ENCODE results near the gene ARMC5. TPM values are rescaled to one million over a fixed set of nuclear protein-coding genes. Genes with fewer than 3 reads are reported as not detected.

The ARMC5 gene
- total RNA-seq, 2 experiments from 2014 or later = 11.4 to 12.3 TPM

DNA sequence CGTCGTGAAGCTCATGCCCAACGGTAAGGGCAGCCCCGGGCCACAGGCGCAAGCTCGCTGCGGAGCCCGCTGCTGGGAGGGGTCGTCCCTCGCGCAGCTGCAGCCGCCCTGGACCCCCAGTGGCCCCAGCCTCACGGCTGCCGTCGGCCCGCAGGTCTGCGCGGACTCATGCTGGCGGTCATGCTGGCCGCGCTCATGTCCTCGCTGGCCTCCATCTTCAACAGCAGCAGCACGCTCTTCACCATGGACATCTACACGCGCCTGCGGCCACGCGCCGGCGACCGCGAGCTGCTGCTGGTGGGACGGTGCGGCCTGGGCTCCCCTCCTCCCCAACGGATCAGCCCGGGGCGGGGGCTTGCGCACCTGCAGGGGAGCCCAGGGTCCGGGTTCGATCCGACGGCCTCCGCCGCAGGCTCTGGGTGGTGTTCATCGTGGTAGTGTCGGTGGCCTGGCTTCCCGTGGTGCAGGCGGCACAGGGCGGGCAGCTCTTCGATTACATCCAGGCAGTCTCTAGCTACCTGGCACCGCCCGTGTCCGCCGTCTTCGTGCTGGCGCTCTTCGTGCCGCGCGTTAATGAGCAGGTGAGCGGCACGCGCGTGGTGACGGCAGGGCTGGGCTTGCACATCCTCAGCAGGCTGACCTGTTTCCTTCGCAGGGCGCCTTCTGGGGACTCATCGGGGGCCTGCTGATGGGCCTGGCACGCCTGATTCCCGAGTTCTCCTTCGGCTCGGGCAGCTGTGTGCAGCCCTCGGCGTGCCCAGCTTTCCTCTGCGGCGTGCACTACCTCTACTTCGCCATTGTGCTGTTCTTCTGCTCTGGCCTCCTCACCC, 29.4 kb downstream of the ARMC5 start:
- POLR2A ChIA-PET = no interaction called here
- DNase-seq = no peak
- Mint-ChIP-seq H3K36me3 (ENCODE audit: low read depth) (peaks cover 5% of the 10 kb centered on the region), H3K4me1 (peaks cover 6% of the 10 kb centered on the region), H3K4me3 (peak overlapping the region; percentile 41), H3K27me3 (peaks cover 6% of the 10 kb centered on the region), H3K9me3 (no peaks in the 10 kb centered on the region), H3K27ac (no peak overlapping the region)
- CTCF ChIA-PET = interaction anchor here (1.1 to 2.1 kb wide), 5 partner anchors 9 to 373 kb away, joined by 3 to 6 read pairs (median 4); partner anchors contain the start of gene RUSF1

DNA sequence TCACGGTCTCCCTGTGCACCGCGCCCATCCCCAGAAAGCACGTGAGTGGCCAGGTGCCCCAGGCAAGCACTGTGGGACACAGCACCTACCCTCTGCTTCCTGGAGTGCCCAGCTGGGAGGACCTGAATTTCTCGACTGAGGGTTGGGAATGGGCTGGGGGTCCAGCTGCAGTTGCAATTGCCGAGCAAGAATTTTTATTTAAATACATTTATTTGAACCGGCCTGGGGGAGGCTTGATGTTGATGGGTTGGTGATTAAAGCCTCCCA, 29.9 kb downstream of the ARMC5 start:
- POLR2A ChIA-PET = no interaction called here
- Mint-ChIP-seq H3K27ac (peak overlapping the region; percentile 13), H3K36me3 (ENCODE audit: low read depth) (peaks cover 5% of the 10 kb centered on the region), H3K4me3 (peak overlapping the region; percentile 41), H3K27me3 (peaks cover 6% of the 10 kb centered on the region), H3K9me3 (no peaks in the 10 kb centered on the region), H3K4me1 (peaks cover 6% of the 10 kb centered on the region)
- CTCF ChIA-PET = interaction anchor here (1.6 to 2.1 kb wide), 3 partner anchors 10 to 372 kb away, joined by 4 to 6 read pairs (median 4); no protein-coding TSS in a partner anchor
- no peak for DNase-seq

DNA sequence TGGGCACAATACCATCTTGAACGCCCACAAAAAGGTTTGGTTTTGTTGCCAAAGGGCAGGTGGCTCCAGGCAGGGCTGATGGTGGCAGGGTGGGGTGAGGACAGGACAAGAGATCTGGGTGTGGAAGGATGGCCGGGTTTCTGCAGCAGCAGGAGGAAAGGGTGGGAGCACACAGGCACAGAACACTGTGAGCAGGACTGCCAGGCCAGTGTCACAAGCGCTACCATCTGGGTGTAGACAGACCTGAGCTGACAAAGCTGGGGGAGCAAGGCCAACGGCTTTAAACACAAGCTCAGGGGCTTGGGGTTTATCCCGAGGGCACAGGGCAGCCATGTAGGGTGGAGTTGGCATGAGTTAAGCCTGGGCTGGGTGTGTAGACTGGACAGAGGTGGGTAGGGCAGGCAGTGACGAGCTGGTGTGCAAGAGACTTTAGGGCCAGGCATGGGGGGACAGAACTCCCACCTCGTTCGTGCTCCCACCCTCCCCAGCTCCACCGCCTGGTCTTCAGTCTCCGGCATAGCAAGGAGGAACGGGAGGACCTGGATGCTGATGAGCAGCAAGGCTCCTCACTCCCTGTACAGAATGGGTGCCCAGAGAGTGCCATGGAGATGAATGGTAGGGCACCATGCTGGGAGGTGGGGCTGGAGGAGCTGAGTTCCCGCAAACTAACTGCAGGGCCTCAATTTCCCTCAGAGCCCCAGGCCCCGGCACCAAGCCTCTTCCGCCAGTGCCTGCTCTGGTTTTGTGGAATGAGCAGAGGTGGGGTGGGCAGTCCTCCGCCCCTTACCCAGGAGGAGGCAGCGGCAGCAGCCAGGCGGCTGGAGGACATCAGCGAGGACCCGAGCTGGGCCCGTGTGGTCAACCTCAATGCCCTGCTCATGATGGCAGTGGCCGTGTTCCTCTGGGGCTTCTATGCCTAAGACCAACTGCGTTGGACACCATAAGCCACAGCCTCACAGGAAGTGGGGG, 30.6 kb downstream of the ARMC5 start:
- Mint-ChIP-seq H3K36me3 (ENCODE audit: low read depth) (peaks cover 5% of the 10 kb centered on the region), H3K27me3 (peaks cover 6% of the 10 kb centered on the region), H3K4me1 (peaks cover 6% of the 10 kb centered on the region), H3K4me3 (no peak overlapping the region), H3K9me3 (no peaks in the 10 kb centered on the region), H3K27ac (peak overlapping the region; percentile 63)
- no peak for DNase-seq
- ChIA-PET CTCF (interaction anchor here (1.2 to 1.7 kb wide), 4 partner anchors 11 to 371 kb away, joined by 3 to 6 read pairs (median 4); no protein-coding TSS in a partner anchor), POLR2A (no interaction called here)

DNA sequence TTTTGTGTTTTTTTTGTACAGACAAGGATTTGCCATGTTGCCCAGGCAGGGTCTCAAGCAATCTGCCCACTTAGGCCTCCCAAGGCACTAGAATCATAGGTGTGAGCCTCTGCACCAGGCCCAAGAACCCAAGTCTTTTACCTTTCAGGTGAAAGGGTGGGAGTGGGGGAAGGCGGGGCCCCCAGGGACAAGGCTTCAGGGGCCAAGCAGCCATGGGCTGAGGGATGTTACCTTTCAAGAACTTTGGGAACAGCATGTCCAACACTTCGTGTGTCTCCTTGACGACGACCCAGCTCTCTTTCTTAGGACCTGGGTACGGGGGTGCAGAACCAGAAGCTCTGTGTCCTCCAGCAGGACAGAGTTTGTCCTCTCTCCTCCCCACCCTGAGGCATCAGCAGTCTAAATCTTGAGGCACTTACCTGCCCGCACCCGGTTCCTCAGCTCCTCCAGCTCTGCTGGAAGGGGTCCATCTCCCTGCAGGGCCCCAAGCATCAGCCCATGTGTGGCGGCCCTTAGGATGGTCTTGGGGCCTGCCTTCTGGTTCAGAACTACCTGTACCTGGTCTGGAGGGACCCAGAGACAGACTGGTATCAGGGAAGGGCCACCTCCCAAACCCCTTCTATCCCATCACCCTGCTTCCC, 32.6 kb downstream of the ARMC5 start:
- no peak overlapping the region for H3K4me3 Mint-ChIP-seq
- no peaks in the 10 kb centered on the region for H3K9me3 Mint-ChIP-seq
- no peak for DNase-seq
- H3K27me3 Mint-ChIP-seq = no peaks in the 10 kb centered on the region
- ChIA-PET CTCF (interaction anchor here (0.7 to 1.3 kb wide), 4 partner anchors 15 to 127 kb away, joined by 3 read pairs; partner anchors contain the start of gene ARMC5), POLR2A (no interaction called here)
- H3K4me1 Mint-ChIP-seq = peaks cover 4% of the 10 kb centered on the region
- H3K27ac Mint-ChIP-seq = no peak overlapping the region
- peaks cover 5% of the 10 kb centered on the region for H3K36me3 Mint-ChIP-seq (ENCODE audit: low read depth)

DNA sequence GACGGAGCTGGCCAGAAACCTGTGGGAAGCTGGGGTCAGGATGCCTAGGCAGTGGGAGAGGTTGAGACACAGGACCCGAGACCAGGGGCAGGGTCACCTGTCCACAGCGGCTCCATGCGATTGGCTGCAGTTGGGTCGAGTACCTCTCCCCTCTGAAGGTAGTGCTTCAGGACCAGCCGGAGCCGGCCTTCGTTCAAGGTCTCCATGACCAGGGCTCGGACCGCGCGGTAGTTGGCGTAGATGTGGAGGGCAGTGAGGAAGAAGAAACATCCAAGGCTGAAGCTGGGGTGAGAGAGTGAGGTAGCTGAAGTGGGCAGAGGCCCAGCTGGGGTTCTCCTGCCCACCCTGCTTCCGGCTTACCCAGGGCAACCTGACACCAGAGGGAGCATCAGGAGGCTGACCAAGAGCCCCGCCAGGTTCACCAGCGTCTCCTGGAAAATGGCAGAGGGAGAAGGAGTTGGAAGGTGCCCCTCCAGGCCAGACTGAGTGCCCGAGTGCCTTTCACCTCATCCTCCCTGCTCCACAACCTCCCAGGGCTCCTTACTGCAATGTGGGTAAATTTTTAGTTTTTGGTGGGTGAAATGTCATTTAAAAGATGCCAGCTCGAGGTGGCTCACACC, 34.3 kb downstream of the ARMC5 start:
- Mint-ChIP-seq H3K9me3 (no peaks in the 10 kb centered on the region), H3K36me3 (ENCODE audit: low read depth) (peaks cover 5% of the 10 kb centered on the region), H3K4me3 (no peak overlapping the region), H3K4me1 (no peaks in the 10 kb centered on the region), H3K27me3 (no peaks in the 10 kb centered on the region), H3K27ac (no peak overlapping the region)
- ChIA-PET POLR2A (no interaction called here), CTCF (interaction anchor here (1.7 kb wide), 1 partner anchor 10 kb away, joined by 4 read pairs; no protein-coding TSS in a partner anchor)
- DNase-seq = no peak

DNA sequence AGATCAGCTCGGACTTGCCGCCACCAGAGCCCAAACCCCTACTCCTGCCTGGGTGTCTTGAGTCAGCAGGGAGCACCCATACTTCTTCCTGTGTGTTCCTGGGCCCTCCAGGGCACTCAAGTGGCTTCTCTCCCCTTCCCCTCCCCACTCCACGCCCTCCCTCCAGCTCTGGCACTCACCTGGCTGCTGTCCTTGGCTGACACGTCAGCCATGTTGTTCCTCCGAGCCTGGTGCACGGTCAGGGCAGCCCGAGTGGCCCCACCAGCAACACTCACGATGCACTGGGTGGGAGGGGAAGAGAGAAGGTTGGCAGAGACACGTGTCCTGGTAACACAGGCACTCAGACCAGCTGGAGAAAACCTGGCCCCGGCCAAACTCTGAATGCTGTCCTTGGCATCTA, 37.4 kb downstream of the ARMC5 start:
- H3K9me3 Mint-ChIP-seq = no peaks in the 10 kb centered on the region
- H3K27me3 Mint-ChIP-seq = no peaks in the 10 kb centered on the region
- POLR2A ChIA-PET = no interaction called here
- H3K36me3 Mint-ChIP-seq (ENCODE audit: low read depth) = peaks cover 3% of the 10 kb centered on the region
- H3K4me1 Mint-ChIP-seq = no peaks in the 10 kb centered on the region
- no peak overlapping the region for H3K27ac Mint-ChIP-seq
- no peak overlapping the region for H3K4me3 Mint-ChIP-seq
- CTCF ChIA-PET = interaction anchor here (1.8 to 2.2 kb wide), 2 partner anchors 11 to 36 kb away, joined by 5 to 6 read pairs; partner anchors contain the start of gene RUSF1
- no peak for DNase-seq

DNA sequence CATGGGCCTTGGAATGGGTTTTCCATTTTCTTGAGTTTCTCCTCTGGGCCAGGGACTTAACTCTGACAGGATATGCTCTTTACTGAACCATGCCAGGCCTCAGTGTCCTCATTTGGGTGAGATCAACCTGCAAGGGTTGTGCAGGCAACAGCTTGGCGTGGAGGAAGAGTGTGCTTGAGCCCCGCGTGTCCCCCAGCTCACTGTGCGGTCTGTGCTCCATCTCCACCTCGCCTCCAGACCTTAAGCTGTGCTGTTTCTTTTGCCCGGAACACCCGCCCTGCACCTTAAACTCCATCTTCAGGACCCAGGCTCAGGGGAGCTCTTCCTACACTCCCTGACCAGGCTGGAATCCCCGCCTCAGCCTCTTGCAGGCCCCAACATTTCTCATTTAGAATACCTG, 39.2 kb downstream of the ARMC5 start:
- no peaks in the 10 kb centered on the region for H3K36me3 Mint-ChIP-seq (ENCODE audit: low read depth)
- CTCF ChIA-PET = interaction anchor here (1.3 to 1.8 kb wide), 2 partner anchors 38 to 370 kb away, joined by 3 to 5 read pairs; no protein-coding TSS in a partner anchor
- H3K4me3 Mint-ChIP-seq = no peak overlapping the region
- no peaks in the 10 kb centered on the region for H3K9me3 Mint-ChIP-seq
- DNase-seq = no peak
- H3K27ac Mint-ChIP-seq = no peak overlapping the region
- POLR2A ChIA-PET = no interaction called here
- no peaks in the 10 kb centered on the region for H3K4me1 Mint-ChIP-seq
- H3K27me3 Mint-ChIP-seq = no peaks in the 10 kb centered on the region

DNA sequence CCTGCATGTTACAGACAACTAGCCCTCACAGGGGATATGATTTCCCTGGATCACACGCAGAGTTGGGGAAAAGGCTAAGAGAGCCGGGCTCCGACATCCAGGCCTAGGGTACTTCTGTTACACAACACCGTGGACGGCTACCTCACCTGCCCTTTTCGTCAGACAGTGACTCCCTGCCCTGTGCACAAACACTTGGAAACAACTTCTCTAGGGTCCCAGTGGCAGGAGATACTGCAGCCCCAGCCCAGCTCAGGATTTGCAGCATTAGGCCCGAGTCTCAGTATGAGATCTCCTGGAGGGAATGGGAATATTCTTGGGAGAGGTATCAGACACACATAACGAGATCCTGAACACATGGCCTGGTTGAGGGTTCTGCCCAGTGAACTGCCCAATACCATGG, 40.6 kb downstream of the ARMC5 start:
- Mint-ChIP-seq H3K4me3 (no peak overlapping the region), H3K36me3 (ENCODE audit: low read depth) (peaks cover 3% of the 10 kb centered on the region), H3K27me3 (no peaks in the 10 kb centered on the region), H3K27ac (no peak overlapping the region), H3K9me3 (no peaks in the 10 kb centered on the region), H3K4me1 (peaks cover 11% of the 10 kb centered on the region)
- ChIA-PET CTCF (interaction anchor here (1.9 kb wide), 1 partner anchor 11 kb away, joined by 6 read pairs; no protein-coding TSS in a partner anchor), POLR2A (no interaction called here)
- no peak for DNase-seq

DNA sequence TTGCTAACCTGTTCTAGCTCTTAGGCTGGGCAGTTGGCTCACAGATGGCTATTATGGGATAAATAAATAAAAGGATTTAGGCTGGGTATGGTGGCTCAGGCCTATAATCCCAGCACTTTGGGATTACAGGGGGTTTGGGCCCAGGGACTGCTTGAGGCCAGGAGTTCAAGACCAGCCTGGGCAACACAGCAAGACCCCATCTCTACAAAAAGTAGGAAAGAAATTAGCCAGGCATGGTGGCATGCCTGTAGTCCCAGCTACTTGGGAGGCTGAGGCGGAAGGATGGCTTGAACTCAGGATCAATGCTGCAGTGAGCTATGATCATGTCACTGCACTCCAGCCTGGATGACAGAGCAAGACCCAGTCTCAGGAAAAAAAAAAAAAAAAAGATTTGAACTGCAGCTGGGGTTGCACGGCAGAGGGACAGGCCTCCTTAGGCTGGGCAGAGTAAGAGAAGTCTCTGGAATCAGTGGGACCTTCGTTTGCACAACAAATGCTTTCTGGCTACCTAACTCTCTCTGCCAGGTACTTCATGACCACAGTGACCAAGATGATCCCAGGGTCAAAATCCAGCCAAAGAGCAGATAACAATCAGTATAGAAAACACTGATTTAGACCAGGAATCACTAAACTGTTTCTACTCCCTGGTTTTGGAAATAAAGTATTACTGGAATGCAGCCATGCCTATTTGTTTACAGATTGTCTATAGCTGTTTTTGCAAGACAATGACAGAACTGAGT, 42.1 kb downstream of the ARMC5 start:
- Mint-ChIP-seq H3K4me3 (no peak overlapping the region), H3K27me3 (no peaks in the 10 kb centered on the region), H3K4me1 (peaks cover 25% of the 10 kb centered on the region), H3K36me3 (ENCODE audit: low read depth) (peaks cover 8% of the 10 kb centered on the region), H3K27ac (no peak overlapping the region), H3K9me3 (no peaks in the 10 kb centered on the region)
- POLR2A ChIA-PET = no interaction called here
- CTCF ChIA-PET = interaction anchor here (0.6 to 1.9 kb wide), 6 partner anchors 9 to 199 kb away, joined by 3 to 6 read pairs (median 4); no protein-coding TSS in a partner anchor
- DNase-seq = no peak

DNA sequence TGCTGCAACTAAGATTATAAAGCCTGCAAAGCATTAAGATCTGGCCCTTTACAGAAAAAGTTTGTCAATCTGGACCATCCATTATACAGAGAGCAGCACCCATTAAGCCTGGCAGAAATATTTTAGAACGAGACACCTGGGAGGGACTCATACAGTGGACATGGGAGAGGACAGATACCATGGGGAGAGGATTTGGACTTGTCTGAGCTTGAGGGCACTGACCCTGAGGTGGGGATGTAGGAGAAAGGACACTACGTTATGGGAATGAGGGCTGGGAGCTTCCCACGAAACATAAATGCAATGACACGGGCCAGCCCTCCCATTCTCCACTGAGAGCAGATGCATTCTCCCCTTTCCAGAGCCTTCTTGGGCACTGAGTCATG, 42.7 kb downstream of the ARMC5 start:
- Mint-ChIP-seq H3K4me3 (no peak overlapping the region), H3K27me3 (no peaks in the 10 kb centered on the region), H3K27ac (no peak overlapping the region), H3K36me3 (ENCODE audit: low read depth) (peaks cover 8% of the 10 kb centered on the region), H3K9me3 (no peaks in the 10 kb centered on the region), H3K4me1 (peaks cover 30% of the 10 kb centered on the region)
- CTCF ChIA-PET = interaction anchor here (0.6 to 1.9 kb wide), 6 partner anchors 9 to 198 kb away, joined by 3 to 6 read pairs (median 4); no protein-coding TSS in a partner anchor
- POLR2A ChIA-PET = no interaction called here
- no peak for DNase-seq

DNA sequence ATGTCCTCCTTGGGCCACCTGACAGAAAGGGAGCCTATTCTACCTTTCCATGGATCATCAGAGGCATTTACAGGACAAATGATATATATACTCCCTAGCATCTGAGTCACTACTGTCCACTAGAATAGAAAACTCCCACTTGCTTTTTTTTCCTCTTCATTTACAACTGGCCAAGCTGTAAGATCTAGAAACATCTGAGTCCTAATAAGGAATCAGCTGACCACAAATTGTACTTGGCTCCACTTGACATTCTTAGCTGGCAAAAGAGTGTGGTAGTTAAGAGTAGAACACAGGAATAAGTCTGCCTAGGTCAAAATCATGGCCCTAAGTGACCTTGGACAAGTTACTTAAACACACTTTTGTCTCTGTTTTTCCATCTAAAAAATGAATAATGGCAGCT, 43.7 kb downstream of the ARMC5 start:
- no peak overlapping the region for H3K4me3 Mint-ChIP-seq
- H3K36me3 Mint-ChIP-seq (ENCODE audit: low read depth) = peaks cover 8% of the 10 kb centered on the region
- peaks cover 37% of the 10 kb centered on the region for H3K4me1 Mint-ChIP-seq
- H3K9me3 Mint-ChIP-seq = no peaks in the 10 kb centered on the region
- H3K27ac Mint-ChIP-seq = no peak overlapping the region
- POLR2A ChIA-PET = no interaction called here
- no peak for DNase-seq
- CTCF ChIA-PET = interaction anchor here (0.6 to 1.4 kb wide), 5 partner anchors 8 to 1052 kb away, joined by 3 to 4 read pairs (median 3); partner anchors contain the start of gene ARMC5
- H3K27me3 Mint-ChIP-seq = no peaks in the 10 kb centered on the region
